ENCODE data around the gene BIK.
A peak's percentile ranks its signal among the peaks of the same experiment; 100 is the strongest.
"Not testable (repeated sequence)": the region's sequence is repeated elsewhere in the genome, so short reads cannot be mapped to it uniquely, and the experiment has no call there.

The BIK gene

DNA sequence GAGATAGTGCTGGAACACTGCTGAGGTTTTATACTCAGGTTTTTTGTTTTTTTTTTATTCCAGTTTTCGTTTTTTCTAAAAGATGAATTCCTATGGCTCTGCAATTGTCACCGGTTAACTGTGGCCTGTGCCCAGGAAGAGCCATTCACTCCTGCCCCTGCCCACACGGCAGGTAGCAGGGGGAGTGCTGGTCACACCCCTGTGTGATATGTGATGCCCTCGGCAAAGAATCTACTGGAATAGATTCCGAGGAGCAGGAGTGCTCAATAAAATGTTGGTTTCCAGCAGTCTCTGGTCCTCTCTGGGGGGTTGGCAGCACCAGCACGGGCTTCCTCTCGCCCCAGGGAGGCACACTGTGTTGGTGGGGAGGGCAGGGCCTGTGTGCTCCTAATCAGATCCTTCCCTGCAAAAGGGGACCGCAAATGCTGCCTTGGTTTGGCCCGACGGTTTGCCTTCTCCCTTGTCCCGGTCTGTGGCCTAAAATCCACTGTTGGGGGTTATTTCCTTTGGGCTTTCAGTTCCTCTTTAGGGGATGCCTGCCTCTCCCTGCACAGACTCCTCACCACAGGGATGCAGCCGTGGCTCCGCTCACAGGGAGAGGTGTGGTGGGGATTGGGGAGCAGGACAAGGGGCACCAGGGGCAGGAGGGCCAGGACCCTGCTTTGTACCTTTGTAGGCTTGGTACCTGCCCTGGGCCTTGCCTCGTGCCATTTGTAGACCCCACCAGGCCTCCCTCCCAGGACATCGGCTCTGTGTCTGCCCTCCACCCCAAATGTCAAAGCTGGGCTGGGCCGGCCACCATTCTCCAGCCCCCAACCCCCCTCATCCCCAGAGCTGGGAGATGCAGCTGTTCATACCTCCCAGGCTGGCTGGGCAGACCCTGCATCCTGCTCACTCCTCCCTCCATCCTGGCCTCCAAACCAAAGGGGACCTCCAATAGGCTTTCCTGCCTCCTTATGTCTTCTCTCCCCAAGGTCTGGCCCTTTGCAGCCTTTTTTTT lies 19.2 kb downstream of the BIK start:
- DNase-seq = no peak
- intact Hi-C loops (cut with DNase I) = no loop called here

DNA sequence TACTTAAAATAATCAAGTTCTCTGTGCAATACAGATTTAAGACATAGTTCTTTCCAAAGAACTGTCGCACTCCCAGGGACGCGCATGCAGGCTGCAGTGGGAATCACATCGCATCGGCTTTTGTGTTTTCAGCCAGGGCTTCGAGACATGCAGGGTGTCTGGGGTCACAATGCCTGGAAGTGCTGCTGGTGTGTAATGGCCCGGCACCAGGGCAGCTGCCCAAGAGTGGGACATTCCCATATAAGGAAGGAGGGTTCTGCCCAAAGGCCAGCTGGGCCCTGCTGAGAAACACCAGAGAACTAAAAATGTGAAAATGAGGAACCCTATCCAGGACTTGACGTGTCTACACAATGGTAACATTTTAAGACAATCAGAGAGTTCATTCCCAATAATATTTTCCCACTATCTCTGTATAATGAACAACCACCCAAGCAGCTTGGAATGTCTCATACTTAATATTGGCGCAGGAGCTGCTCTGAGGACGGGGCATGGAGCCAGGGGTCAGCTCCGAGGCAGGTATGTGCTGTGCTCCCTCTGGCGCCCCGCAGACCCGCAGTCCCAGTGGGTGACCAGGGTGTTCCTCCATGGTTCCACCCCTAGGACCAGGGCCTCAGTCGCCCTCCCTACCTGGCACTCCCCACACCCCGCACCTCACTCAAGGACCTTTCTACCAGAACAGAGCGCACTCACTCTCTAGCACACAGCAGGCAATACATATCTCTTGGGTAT lies 21.4 kb downstream of the BIK start:
- DNase-seq = no peak
- intact Hi-C loops (cut with DNase I) = no loop called here

DNA sequence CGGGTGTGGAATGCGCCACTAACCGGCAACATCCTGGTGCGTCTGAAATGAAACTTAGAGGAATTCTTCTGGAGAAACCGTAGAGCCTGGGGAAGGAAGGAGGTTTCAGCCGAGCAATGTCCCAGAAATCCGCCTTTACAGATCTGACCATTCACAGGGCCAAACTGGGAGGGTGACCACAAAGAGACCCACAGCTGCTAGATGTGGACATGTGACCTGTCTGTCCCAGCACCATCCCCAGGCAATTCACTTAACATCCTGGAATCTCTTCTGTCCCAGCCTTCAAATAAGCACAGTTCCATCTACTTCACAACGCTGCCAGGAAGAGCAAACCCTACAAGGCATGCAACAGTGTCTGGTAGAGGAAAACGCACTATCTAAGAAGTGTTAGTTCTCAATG lies 22.9 kb downstream of the BIK start:
- intact Hi-C loops (cut with DNase I) = no loop called here
- no peak for DNase-seq

DNA sequence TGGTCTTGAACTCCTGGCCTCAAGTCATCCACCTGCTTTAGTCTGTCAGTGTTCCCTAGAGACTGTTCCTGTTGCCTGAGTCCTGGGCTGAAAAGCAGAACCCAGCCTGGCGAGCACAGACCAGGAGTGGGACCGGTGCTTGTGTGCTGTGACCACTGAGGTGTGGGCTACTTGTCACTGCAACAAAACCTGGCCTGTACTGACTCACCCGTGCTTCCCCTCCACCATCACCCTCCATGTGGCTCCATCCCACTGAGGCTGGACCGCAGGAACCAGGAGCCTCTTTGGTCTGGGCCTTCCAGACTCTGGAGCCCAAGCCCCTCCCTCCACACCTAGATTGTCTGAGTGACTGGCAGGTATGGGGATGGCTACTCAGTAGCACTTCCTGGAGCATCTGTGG lies 24.0 kb downstream of the BIK start:
- DNase-seq = no peak
- intact Hi-C loops (cut with DNase I) = no loop called here

DNA sequence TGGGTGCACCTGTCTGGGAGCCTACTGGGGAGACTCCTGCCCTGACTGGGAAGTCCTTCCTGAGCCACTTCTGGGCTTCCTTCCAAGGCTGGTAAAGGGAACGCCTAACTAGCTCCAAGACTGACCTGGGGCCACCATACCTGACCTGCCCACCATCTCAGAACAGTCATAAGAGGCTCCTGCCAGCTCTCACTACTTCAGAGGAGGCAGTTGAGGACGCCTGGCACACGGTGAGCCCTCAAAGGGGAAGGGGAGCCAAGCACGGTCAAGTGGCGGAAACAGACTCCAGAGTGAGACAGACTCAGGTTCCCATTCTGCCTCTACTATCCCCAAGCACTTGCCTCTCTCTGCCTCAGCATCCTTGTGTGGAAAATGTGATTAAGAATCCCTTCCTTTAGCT lies 25.0 kb downstream of the BIK start:
- DNase-seq = no peak
- intact Hi-C loops (cut with DNase I) = no loop called here

DNA sequence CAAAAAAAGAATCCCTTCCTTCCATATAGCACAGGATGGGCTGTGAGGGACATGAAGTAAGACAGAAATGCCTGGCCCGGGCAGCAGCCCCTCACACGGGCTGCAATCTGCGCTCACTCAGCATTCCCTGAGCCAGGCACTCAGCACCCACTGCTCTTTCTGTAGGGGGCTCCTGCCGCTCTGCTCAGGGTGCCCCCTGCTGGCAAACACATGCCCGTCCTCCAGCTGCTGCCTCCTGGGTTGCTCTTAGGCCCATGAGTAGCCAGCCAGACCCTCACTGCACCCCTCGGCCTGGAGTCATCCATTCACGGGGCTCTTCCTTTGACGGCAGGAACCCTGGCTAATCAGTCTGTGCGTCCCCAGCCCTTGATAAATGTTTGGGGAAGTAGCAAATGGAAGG lies 25.7 kb downstream of the BIK start:
- intact Hi-C loops (cut with DNase I) = no loop called here
- peak in 23 of 42 donors; percentile 16 to 68 (median 37) for DNase-seq

DNA sequence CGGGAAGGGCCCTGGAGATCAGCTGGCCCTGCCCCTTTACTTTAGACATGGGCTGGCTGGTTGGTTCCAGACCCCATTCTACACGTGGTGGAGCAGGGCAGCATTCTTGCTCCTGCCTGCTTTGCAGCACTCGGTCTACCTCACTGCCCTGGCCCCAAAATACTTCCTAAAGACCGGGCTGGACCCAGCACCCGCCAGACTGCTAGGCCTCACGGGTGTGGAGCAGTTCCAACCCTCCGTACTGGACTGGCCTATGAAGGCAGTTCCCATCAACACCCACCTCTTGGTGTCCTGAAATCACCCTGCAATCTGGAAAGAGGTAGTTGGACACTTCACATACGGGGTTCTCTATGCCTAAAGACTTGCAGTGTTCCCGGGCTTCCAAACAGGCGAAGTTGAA lies 26.3 kb downstream of the BIK start:
- DNase-seq = no peak
- intact Hi-C loops (cut with DNase I) = no loop called here

DNA sequence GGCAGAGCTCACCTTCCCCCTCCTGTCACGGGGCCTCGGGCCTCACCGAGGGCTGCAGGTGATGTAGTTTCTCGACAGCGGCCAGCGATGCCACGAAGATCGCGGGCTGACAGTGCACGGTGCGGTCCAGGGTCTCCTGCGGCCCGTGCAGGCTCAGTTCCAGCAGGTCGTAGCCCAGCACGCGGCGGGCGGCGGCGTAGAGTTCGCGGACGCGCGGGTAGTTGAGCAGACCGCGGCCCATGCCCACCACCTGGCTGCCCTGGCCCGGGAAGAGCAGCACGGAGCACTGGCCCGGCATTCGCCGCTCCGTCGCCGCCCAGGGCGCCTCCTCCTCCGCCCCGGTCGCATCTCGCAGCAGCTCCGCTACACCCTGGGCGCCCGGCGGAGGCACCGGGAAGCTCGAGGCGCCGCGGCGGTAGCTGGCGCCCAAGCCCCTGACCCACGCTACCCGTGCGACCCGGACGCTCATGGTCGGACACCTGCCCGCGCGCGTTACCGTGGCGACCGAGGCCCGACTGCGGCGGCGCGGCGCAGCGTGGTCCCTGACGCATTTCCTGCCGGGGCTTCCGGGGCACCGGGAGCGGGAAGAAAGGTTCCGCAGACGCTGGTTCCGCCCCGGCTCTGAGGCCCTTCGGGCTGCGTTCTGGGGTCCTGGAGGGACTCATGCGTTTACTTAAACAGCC lies 32.5 kb downstream of the BIK start, which contains the start of gene MCAT:
MCAT (minus strand) TSS at position 519 of the 683 bp plus-strand sequence; CDS start at position 469, 50 bp downstream.
- DNase-seq = peak; percentile 42 to 95 (median 87)
- intact Hi-C loops (cut with DNase I) = no loop called here

DNA sequence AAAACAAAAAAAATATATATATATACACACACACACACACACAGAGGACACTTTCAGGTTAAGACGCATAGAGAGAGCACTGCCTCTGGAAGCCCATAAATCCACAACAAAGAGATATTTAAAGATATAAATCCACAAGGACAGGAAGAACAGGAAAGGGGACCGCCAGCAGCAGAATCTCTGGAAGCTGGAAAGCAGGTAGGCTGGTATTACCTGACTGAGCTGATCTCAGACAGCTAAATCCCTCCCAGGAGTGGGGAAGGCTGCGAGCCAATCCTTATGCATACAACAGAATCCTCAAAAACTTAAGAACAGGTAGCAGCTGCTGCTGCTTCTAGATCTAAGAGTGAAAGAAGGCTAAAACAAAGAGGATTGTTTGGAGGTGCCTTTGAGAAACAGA lies 34.4 kb downstream of the BIK start:
- intact Hi-C loops (cut with DNase I) = no loop called here

DNA sequence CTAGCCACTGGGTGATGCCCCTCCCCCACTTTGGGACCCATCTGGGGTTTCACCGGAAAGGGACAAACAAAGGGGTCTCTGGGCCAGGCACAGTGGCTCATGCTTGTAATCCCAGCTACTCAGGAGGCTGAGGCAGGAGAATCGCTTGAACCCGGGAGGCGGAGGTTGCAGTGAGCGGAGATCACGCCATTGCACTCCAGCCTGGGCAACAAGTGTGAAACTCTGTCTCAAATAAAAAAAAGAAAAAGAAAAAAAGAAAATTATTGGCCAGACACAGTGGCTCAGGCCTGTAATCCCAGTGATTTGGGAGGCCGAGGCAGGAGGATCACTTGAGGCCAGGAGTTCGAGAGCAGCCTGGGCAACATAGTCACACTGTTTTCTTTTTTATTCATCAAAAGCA lies 34.8 kb downstream of the BIK start:
- intact Hi-C loops (cut with DNase I); DNase-seq: not testable (repeated sequence)

More for the DNA sequence above, 34.4 kb downstream of the BIK start:
- no peak for DNase-seq

DNA sequence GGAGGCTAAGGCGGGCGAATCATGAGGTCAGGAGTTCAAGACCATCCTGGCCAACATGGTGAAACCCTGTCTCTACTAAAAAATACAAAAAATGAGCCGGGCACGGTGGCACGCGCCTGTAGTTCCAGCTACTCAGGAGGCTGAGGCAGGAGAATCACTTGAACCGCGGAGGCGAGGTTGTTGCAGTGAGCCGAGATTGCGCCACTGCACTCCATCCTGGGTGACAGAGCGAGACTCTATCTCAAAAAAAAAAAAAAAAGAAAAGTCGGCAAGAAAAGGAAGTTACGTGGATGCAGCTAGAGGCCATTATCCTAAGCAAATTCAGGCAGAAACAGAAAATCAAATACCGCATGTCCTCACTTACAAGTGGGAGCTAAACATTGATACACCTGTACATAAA lies 35.8 kb downstream of the BIK start:
- intact Hi-C loops (cut with DNase I) = not testable (repeated sequence)
- DNase-seq = peak in 1 of 42 donors; percentile 38

DNA sequence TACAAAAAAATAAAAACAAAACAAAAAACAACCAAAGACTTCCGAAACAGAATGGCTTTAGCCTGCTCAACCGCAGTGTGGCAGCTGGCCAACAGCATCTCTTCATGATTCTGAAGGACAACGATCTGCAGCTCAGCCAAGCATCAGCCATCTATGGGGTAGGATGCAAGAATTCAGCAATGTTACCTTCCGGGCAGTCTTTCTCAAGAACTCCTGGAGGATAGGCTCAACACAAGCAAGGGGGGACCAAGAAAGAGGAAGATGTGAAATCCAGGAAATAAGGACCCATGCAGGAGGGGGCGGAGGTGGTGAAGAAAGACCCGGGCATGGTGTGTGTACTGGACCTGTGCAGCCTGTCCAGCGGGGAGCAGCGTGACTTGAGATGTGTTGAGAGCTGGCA lies 37.3 kb downstream of the BIK start:
- intact Hi-C loops (cut with DNase I) = no loop called here

DNA sequence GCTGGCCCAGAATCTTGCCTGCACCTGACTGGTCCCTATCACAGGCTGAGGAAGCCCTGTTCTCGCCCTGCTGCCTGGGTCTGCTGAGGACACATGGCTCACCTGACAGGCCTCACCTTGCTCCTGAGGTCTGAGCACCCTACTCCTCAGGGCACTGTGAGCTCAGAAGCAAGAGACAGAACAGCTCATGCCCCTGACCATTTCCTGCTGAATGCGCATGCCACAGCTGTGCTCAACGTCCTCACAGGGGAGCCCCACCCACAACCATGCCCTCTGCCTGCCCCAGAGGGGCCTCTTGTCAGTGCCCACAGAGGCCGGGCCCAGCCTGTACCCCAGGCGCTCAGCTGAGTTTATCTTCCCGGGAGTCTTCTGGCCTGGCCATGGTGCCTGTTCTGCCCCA lies 38.0 kb downstream of the BIK start:
- intact Hi-C loops (cut with DNase I) = no loop called here
- peak in 3 of 42 donors; percentile 22 to 34 (median 30) for DNase-seq

More for the DNA sequence above, 37.3 kb downstream of the BIK start:
- DNase-seq = peak in 7 of 42 donors; percentile 20 to 59 (median 25)

DNA sequence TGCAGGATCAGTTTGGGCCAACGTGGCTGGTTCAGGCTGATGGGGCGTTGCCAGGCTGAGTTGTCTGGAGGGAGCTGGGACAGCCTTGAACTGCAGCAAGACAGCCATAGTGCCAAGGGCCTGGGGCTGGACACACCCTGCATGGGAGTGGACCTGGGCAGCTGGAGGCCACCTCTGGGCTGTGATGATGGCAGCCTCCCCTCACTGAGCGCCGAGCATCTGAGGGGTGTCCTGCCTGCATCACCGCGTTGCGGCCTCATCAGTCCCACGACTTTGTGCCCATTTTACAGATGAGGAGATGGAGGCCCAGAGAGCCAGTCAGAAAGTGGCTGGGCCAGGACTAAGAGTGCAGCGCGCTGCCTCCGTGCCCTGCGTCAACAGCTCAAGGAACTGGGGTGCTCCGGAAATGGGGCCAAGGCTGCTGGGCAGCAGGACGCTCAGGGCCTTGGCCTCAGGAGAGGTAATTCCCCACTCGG lies 40.2 kb downstream of the BIK start:
- no peak for DNase-seq
- intact Hi-C loops (cut with DNase I) = loop anchor here (5.0 kb wide), 1 partner anchor 37 kb away; the partner anchor contains the start of gene TTLL12

DNA sequence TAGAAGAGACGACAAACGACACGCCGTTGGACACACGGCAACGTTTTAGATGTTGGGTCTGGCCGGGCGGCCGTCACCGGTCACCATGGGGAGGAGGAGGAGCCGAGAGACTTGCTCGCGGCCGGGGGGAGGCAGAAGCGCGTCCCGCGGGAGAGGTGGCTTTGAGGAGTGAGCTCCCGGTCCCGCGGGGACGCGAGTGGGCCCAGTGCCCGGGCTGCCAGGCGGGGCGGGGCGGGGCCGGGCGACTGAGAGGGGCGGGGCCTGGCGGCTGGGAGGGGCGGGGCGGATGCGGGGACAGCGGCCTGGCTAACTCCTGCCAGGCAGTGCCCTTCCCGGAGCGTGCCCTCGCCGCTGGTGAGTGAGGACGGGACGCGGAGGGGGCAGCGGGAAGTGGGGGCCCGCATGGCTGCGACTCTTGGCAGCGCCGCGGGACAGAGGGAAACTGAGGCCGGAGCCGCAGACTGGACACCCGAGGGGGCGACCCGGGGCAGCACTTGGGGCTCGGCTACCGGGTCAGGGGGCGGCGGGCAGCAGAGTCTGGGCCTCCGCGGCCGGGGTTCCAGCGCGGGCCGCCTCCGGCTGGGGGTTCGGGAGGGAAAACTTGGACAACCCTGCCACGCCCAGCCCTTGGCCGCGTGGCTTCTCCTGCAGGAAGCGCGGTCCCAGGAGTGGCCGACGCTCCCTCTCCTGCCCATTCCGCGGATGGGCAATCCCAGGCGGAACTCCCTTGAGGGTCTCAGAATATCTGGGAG lies 40.9 kb downstream of the BIK start, which contains the start of gene TSPO:
TSPO (plus strand) TSS at position 309 of the 752 bp plus-strand sequence. CDS start 7,680 bp downstream, outside the sequence.
- peak; percentile 34 to 91 (median 83) for DNase-seq

DNA sequence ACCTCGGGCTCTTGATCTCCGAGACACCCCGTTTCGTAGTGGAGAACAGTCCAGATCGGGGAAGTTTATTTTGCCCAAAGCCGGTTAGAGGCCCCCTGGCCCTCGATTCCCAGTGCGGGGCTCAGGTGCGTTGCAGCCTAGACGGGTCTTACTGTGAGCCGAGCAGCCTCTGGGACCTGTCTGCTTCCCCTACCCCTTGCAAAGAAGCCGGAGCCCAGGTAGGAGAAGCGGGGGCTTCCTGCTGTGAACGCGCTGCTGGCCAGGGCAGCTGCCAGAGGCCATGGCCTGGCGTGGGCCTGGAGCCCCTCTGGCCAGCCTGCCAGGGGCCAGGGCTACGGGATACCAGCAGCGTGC lies 41.4 kb downstream of the BIK start:
- no peak for DNase-seq
- intact Hi-C loops (cut with DNase I) = loop anchor here (5.0 kb wide), 1 partner anchor 35 kb away; the partner anchor contains the start of gene TTLL12

More for the DNA sequence above, 40.9 kb downstream of the BIK start, which contains the start of gene TSPO:
- intact Hi-C loops (cut with DNase I) = loop anchor here (5.0 kb wide), 1 partner anchor 36 kb away; the partner anchor contains the start of gene TTLL12

DNA sequence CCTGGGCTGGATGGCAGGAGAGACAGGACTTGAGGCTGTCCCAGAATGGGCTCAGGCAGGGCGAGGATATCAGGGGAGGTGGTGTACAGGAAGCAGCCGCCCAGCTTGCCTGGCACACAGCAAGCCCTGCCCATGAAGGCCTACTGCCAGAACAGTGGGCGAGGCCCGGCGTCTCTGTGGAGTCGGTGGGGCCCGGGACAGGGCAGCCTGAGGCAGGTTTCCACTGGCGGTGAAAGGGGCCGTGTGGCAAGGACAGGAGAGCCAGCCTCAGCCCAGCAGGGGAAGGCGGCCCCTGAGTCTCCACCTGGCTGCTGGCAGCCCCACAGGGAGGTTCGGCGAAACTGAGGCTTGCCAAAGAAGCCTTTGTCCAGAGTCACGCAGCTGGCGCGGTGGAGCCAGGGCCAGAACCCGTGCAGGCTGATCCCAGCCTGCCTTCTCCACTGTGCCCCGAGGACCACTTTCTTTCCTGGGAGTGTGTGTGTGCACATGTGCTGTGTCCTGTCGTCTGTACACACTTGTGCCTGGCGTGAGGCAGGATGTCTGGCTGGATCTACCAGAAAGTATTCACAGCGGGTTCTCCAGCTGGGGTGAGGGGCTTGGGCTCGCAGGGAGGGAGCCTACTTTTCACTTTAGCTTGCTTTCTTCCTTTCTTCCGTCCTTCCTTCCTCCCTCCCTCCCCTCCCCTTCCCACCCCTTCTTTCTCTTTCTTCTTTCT lies 42.0 kb downstream of the BIK start:
- intact Hi-C loops (cut with DNase I) = loop anchor here (5.0 kb wide), 1 partner anchor 35 kb away; the partner anchor contains the start of gene TTLL12
- DNase-seq = peak in 40 of 42 donors; percentile 29 to 74 (median 47)

Data from head of caudate nucleus (tissue), 42 donors.